ENCODE measurements around the gene FOXP1. TPM values are rescaled to one million over a fixed set of nuclear protein-coding genes. Genes with fewer than 3 reads are reported as not detected.

Gene FOXP1
- total and polyA plus RNA-seq, 9 of the 15 experiments (the other 6 are each of a cell fraction or from before 2014, with no cell fraction given) = 7.7 to 34.5 (median 13.7) TPM

GRCh38 chr3:70916375-70917055 lies 667.0 kb downstream of the FOXP1 start (continued):
- TF ChIP-seq ZNF316 (IDR thresholded peaks at IDR 0.05) (peak; percentile 87), MCM3 (IDR thresholded peaks at IDR 0.05) (no peak), SMAD2 (IDR thresholded peaks at IDR 0.05; ENCODE audit: low read depth, low read length) (no peak), TBP (optimal IDR thresholded peaks at IDR 0.05; ENCODE audit: low read depth, low read length) (no peak), TGIF2 (CRISPR knock-in tag; IDR thresholded peaks at IDR 0.05) (no peak), ZNF785 (CRISPR knock-in tag; IDR thresholded peaks at IDR 0.05) (no peak), NFE2 (IDR thresholded peaks at IDR 0.05; ENCODE audit: low read depth) (peak; percentile 64), MXI1 (IDR thresholded peaks at IDR 0.05; ENCODE audit: low read depth, low read length) (no peak), HNRNPUL1 (IDR thresholded peaks at IDR 0.05; ENCODE audit: low read length) (no peak), CC2D1A (IDR thresholded peaks at IDR 0.05) (peak; percentile 45; the same call in 1 of the 2 replicates), E4F1 (CRISPR knock-in tag; IDR thresholded peaks at IDR 0.05; ENCODE audit: borderline replicate concordance) (no peak), ZBTB17 (CRISPR knock-in tag; IDR thresholded peaks at IDR 0.05) (no peak), ZNF79 (CRISPR knock-in tag; IDR thresholded peaks at IDR 0.05; ENCODE audit: low read depth) (no peak), MITF (IDR thresholded peaks at IDR 0.05) (no peak), POLR2AphosphoS2 (IDR thresholded peaks at IDR 0.05; ENCODE audit: low read length) (no peak), ZNF780A (CRISPR knock-in tag; IDR thresholded peaks at IDR 0.05) (no peak), MAFG (tag; conservative IDR thresholded peaks at IDR 0.05) (peak; percentile 82), ARHGAP35 (IDR thresholded peaks at IDR 0.05; ENCODE audit: partially characterized antibody) (no peak), ELF4 (CRISPR knock-in tag; IDR thresholded peaks at IDR 0.05) (no peak), ZNF134 (CRISPR knock-in tag; conservative IDR thresholded peaks at IDR 0.05) (no peak), ZFP36 (IDR thresholded peaks at IDR 0.05; ENCODE audit: low read depth, low read length, partially characterized antibody) (no peak), KLF13 (tag; IDR thresholded peaks at IDR 0.05; ENCODE audit: borderline replicate concordance, low read depth) (no peak), POLR2AphosphoS5 (IDR thresholded peaks at IDR 0.05; ENCODE audit: control insufficient read depth, insufficient read depth, low read depth, low read length) (no peak), FOXM1 (IDR thresholded peaks at IDR 0.05; ENCODE audit: low read depth) (0 out of 2 replicates have a peak, but pooled peaks have one; percentile 16), FOXM1 (CRISPR knock-in tag; IDR thresholded peaks at IDR 0.05; ENCODE audit: low read depth) (no peak), TCF7 (IDR thresholded peaks at IDR 0.05; ENCODE audit: borderline replicate concordance) (no peak), JUN (IDR thresholded peaks at IDR 0.05; ENCODE audit: borderline replicate concordance, low read depth, low read length) (no peak), JUN (CRISPR knock-in tag; IDR thresholded peaks at IDR 0.05; ENCODE audit: borderline replicate concordance) (no peak)
